ENCODE measurements around the gene ATP2A1.

DNA sequence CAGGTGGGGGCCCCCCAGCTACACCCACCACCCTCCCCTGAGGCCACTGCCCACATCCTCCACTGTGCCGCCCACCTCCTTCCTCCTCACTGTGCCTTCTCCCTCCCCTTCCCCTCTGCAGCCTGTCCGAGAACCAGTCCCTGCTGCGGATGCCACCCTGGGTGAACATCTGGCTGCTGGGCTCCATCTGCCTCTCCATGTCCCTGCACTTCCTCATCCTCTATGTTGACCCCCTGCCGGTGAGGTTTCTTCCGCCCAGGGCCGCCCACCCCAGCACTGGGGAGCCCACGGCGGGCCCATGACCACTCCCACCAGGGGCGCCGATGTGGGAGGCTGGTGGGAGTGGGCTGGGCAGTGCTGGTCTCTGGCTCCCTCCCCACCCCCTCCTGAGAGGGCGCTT is 24.6 kb downstream of the ATP2A1 start:
- TF ChIP-seq POLR2AphosphoS5 (IDR thresholded peaks at IDR 0.05; ENCODE audit: borderline replicate concordance, low read depth, low read length) (no peak), EZH2 (IDR thresholded peaks at IDR 0.05) (no peak)

Measured in SK-N-MC (cell line).